HepG2 (cell line): Measurements from ENCODE around the gene DLG2. TPM values are rescaled to one million over a fixed set of nuclear protein-coding genes. Genes with fewer than 3 reads are reported as not detected.

ENCODE experiments used
- ATAC-seq: fragments of 200-7000 bp; cut with Tn5 transposase; 3 replicates; pipeline ENCODE4 v1.9.1; 2020; ENCODE audit warnings: mild to moderate bottlenecking, moderate library complexity
- BruUV-seq: library from RNA; stranded (reverse); fragments of 400-500 nt; replicated peaks from 2 replicates; lab custom pipeline; 2021; lab: Mats Ljungman, UMichigan
- CTCF ChIA-PET: fragments of 300-600 bp; formaldehyde crosslinking; extraction: SDS; loops from one replicate; lab custom pipeline; 2021; ENCODE audit warnings: low total read pairs, inconsistent platforms, low intra/inter-chr PET ratio; lab: Yijun Ruan, JAX
- POLR2A ChIA-PET: fragments of 350-600 bp; sonication (Branson Sonifier 250); formaldehyde crosslinking; loops from one replicate; lab custom pipeline; 2020; ENCODE audit warnings: antibody characterized with exemption, inconsistent platforms; lab: Yijun Ruan, JAX
- DNase-seq: peaks from one replicate; pipeline ENCODE4 v3.0.0-alpha.2; 2015; ENCODE audit warnings: low spot score
- FAIRE-seq: peaks from 3 replicates; lab custom pipeline; 2011; peaks lifted over from hg19 to GRCh38; lab: Jason Lieb, UNC
- H2AFZ ChIP-seq: one replicate; pipeline ENCODE4 v1.6.1; 2011; ENCODE audit warnings: low read length, inconsistent platforms
- H3K27ac ChIP-seq: fragments of 300-600 bp; 3 replicates; pipeline ENCODE4 v1.8.0; 2011; ENCODE audit warnings: mixed run types, mild to moderate bottlenecking, mixed read lengths, low read length, inconsistent platforms; ENCODE audit not compliant: insufficient read depth; ENCODE audit errors: extremely low read length
- H3K27me3 ChIP-seq, 2 experiments: fragments of 200-600 bp in 1 of 2; 2 replicates in 1 of 2; 3 replicates in 1 of 2; pipeline versions ENCODE4 v1.6.0 to v1.8.0; 2011; ENCODE audit warnings: low read length in 2 of 2, mild to moderate bottlenecking in 2 of 2, moderate library complexity in 2 of 2, inconsistent platforms in 1 of 2; ENCODE audit not compliant: insufficient read depth in 2 of 2, control insufficient read depth in 1 of 2
- H3K36me3 ChIP-seq, 2 experiments: fragments of 200-600 bp in 1 of 2; replicated peaks in 1 of 2; 2 replicates in 1 of 2; 3 replicates in 1 of 2; pipeline versions ENCODE4 v1.5.1 to v1.8.0; 2011; ENCODE audit warnings: low read length in 2 of 2, inconsistent platforms in 1 of 2; ENCODE audit not compliant: insufficient read depth in 2 of 2, control insufficient read depth in 1 of 2
- H3K4me1 ChIP-seq: 2 replicates; pipeline ENCODE4 v1.5.1; 2012; ENCODE audit warnings: low read length, inconsistent platforms; ENCODE audit not compliant: insufficient read depth
- H3K4me2 ChIP-seq: 2 replicates; pipeline ENCODE4 v1.6.0; 2011; ENCODE audit warnings: low read depth, low read length, inconsistent platforms
- H3K4me3 ChIP-seq, 3 experiments: fragments of 200-600 bp in 1 of 3; sonication (generic), shearing (Covaris generic) in 1 of 3; replicated peaks in 1 of 3; 2 replicates each; pipeline ENCODE4 v1.5.1; 2011 to 2016; ENCODE audit warnings: low read length in 3 of 3, inconsistent platforms in 2 of 3, low read depth in 2 of 3, mild to moderate bottlenecking in 2 of 3, control low read depth in 1 of 3, mixed read lengths in 1 of 3; ENCODE audit not compliant: insufficient read depth in 1 of 3
- H3K79me2 ChIP-seq: one replicate; pipeline ENCODE4 v1.6.1; 2011; ENCODE audit warnings: low read length, inconsistent platforms; ENCODE audit not compliant: insufficient read depth
- H3K9ac ChIP-seq: 2 replicates; pipeline ENCODE4 v1.6.0; 2011; ENCODE audit warnings: mild to moderate bottlenecking, low read depth, low read length, inconsistent platforms; ENCODE audit not compliant: insufficient read depth
- H3K9me3 ChIP-seq: 2 replicates; pipeline ENCODE4 v1.5.1; 2012; ENCODE audit warnings: mild to moderate bottlenecking, low read length
- H4K20me1 ChIP-seq: 2 replicates; pipeline ENCODE4 v1.6.0; 2011; ENCODE audit warnings: inconsistent platforms, mild to moderate bottlenecking, low read length, moderate library complexity; ENCODE audit not compliant: insufficient read depth
- CBX1 ChIP-seq: IDR thresholded peaks from one replicate; pipeline ENCODE4 v1.6.1; 2016; ENCODE audit warnings: antibody characterized with exemption, low read depth
- HCFC1 ChIP-seq: fragments of 150-350 bp; IDR thresholded peaks from 2 replicates; pipeline ENCODE4 v1.6.1; 2014; ENCODE audit warnings: low read depth, low read length
- HNF4A ChIP-seq: sonication (generic); formaldehyde crosslinking; IDR thresholded peaks from 2 replicates; pipeline ENCODE4 v1.4.0; 2020; ENCODE audit warnings: missing genetic modification reagents
- KAT8 ChIP-seq: IDR thresholded peaks from 2 replicates; pipeline ENCODE4 v1.6.1; 2016; ENCODE audit warnings: missing genetic modification reagents, missing compliant biosample characterization
- LBX2 ChIP-seq: sonication (generic); formaldehyde crosslinking; IDR thresholded peaks from 2 replicates; pipeline ENCODE4 v1.5.0; 2020; ENCODE audit warnings: missing genetic modification reagents, mild to moderate bottlenecking, borderline replicate concordance
- MATR3 ChIP-seq: sonication (generic); formaldehyde crosslinking; IDR thresholded peaks from 2 replicates; pipeline ENCODE4 v1.4.0; 2020; ENCODE audit warnings: missing genetic modification reagents
- MIER3 ChIP-seq: IDR thresholded peaks from 2 replicates; pipeline ENCODE4 v1.6.1; 2016; ENCODE audit warnings: missing compliant biosample characterization, borderline replicate concordance
- PHF8 ChIP-seq: sonication (generic); formaldehyde crosslinking; IDR thresholded peaks from 2 replicates; pipeline ENCODE4 v1.5.0; 2020; ENCODE audit warnings: missing genetic modification reagents
- SMC3 ChIP-seq: IDR thresholded peaks from 2 replicates; pipeline ENCODE4 v1.6.1; 2011; ENCODE audit warnings: low read length, improper control_type of control experiment
- STAT6 ChIP-seq: sonication (generic); formaldehyde crosslinking; IDR thresholded peaks from 2 replicates; pipeline ENCODE4 v1.4.0; 2020; ENCODE audit warnings: missing genetic modification reagents, mild to moderate bottlenecking, borderline replicate concordance
- TBP ChIP-seq: sonication (generic); formaldehyde crosslinking; IDR thresholded peaks from 2 replicates; pipeline ENCODE4 v1.5.0; 2020; ENCODE audit warnings: missing genetic modification reagents
- ZBTB42 ChIP-seq: sonication (generic); formaldehyde crosslinking; IDR thresholded peaks from 2 replicates; pipeline ENCODE4 v1.5.0; 2020; ENCODE audit warnings: mild to moderate bottlenecking, missing genetic modification reagents
- ZNF20 ChIP-seq: sonication (generic); formaldehyde crosslinking; IDR thresholded peaks from 2 replicates; pipeline ENCODE4 v1.4.0; 2020; ENCODE audit warnings: mild to moderate bottlenecking, moderate library complexity, missing genetic modification reagents
- ZNF224 ChIP-seq: sonication (generic); formaldehyde crosslinking; IDR thresholded peaks from 2 replicates; pipeline ENCODE4 v1.5.0; 2020; ENCODE audit warnings: mild to moderate bottlenecking, missing genetic modification reagents
- ZNF331 ChIP-seq: sonication (generic); formaldehyde crosslinking; IDR thresholded peaks from 2 replicates; pipeline ENCODE4 v1.4.0; 2020; ENCODE audit warnings: missing genetic modification reagents
- ZNF451 ChIP-seq: sonication (generic); formaldehyde crosslinking; IDR thresholded peaks from 2 replicates; pipeline ENCODE4 v1.5.0; 2020; ENCODE audit warnings: mild to moderate bottlenecking, missing genetic modification reagents
- ZNF503 ChIP-seq: sonication (generic); formaldehyde crosslinking; IDR thresholded peaks from 2 replicates; pipeline ENCODE4 v1.4.0; 2020; ENCODE audit warnings: missing genetic modification reagents
- WGBS: methylation state at CpG from one replicate; pipeline ENCODE4 v1.1.6; 2017; ENCODE audit warnings: low lambda C conversion rate; 5-methylcytosine and 5-hydroxymethylcytosine counted together
- in situ Hi-C: cut with HindIII; loops from 2 replicates; pipeline ENCODE4 v1.10.0; 2017; ENCODE audit warnings: low pct_unique_long_range_greater_than_20kb; ENCODE audit not compliant: extremely low pct_ligation_motif_present
- intact Hi-C: fragments of 100-400 bp; cut with micrococcal nuclease; formaldehyde crosslinking; loops from one replicate; pipeline ENCODE4 v1.10.0; 2022; ENCODE audit not compliant: unreplicated experiment
- polyA plus RNA-seq, 8 experiments: library from polyadenylated mRNA; depleted of rRNA in 3 of 8; stranded (reverse) in 7 of 8; unstranded in 1 of 8; fragments of >200 nt; fragmentation: Illumina TruSeq in 4 of 8; extraction: Trizol in 4 of 8; gene quantifications; 2 replicates each; pipeline versions ENCODE4 v1.2.1 to v1.2.3, GENCODE V29; 2011 to 2016; ENCODE audit warnings: low read depth in 4 of 8, missing spikeins in 1 of 8, mixed read lengths in 1 of 8; ENCODE audit not compliant: insufficient read depth in 1 of 8
- total RNA-seq, 5 experiments: library from RNA; depleted of rRNA; stranded (reverse); fragments of >200 nt; fragmentation: Illumina TruSeq; extraction: Trizol; gene quantifications; 2 replicates each; pipeline ENCODE4 v1.2.3, GENCODE V29; 2016; ENCODE audit warnings: low read depth in 1 of 5

The DLG2 gene
- total and polyA plus RNA-seq, 2 of the 13 experiments (the other 11 are each of a cell fraction or from before 2014, with no cell fraction given): 0.46 to 1.0 TPM

DNA sequence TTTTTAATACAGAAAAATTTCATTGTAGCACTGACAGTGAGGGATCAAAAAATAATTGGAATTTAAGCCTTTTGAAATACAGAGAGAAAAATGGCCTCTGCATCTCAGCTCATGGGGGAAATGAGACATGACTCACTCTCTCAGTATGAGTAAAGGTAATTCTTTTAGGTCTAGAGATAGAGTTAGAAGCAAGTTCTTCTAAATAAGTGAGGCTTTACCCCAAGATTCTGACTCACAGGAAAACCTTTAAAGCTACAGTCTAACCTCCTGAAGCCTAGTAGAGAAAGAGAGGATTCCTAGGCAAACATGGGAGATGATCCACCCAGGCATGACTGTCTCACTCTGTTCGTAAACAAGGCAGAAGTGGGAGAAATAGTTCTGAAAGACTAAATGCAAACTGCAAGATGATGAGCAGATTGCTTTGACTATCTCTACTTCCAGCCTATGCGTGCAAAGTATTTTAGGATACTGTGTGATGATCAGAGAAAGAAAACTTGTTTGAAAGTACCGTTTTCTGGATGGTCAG, 1337.7 kb downstream of the DLG2 start:
- no peak overlapping the region for H3K4me3 ChIP-seq
- H3K79me2 ChIP-seq: no peaks in the 10 kb centered on the region
- H3K4me1 ChIP-seq: no peaks in the 10 kb centered on the region
- no peak overlapping the region for H3K4me2 ChIP-seq
- H3K9ac ChIP-seq: no peak overlapping the region
- WGBS: 14% methylated on average over 3 of the region's 3 CpGs
- ChIA-PET CTCF (no interaction called here), POLR2A (no interaction called here)
- no peak for FAIRE-seq
- no peaks in the 10 kb centered on the region for H3K9me3 ChIP-seq
- H2AFZ ChIP-seq: no peak overlapping the region
- H4K20me1 ChIP-seq: no peaks in the 10 kb centered on the region
- no peak for DNase-seq
- TF ChIP-seq PHF8 (no peak), HCFC1 (no peak), MATR3 (CRISPR knock-in tag) (no peak), HNF4A (no peak), ZNF451 (CRISPR knock-in tag) (no peak), TBP (CRISPR knock-in tag) (no peak), ZNF20 (CRISPR knock-in tag) (no peak), MIER3 (CRISPR knock-in tag) (no peak)
- no peak overlapping the region for H3K27ac ChIP-seq
- no peaks in the 10 kb centered on the region for H3K36me3 ChIP-seq
- no TSS peak for BruUV-seq
- H3K27me3 ChIP-seq: no peaks in the 10 kb centered on the region
- in situ Hi-C loops: no loop called here
- ATAC-seq: no peak
- intact Hi-C loops: no loop called here

GRCh38 chr11:84273541-84273940, 1353.6 kb downstream of the DLG2 start:
- DNase-seq: no peak
- no peak for FAIRE-seq
- 1% methylated on average over 2 of the region's 2 CpGs for WGBS
- Histone ChIP-seq H3K4me2 (no peak overlapping the region), H3K36me3 (no peaks in the 10 kb centered on the region), H3K79me2 (no peaks in the 10 kb centered on the region), H3K4me3 (no peak overlapping the region), H3K9ac (no peak overlapping the region), H3K4me1 (no peaks in the 10 kb centered on the region), H3K9me3 (no peaks in the 10 kb centered on the region), H2AFZ (no peak overlapping the region), H4K20me1 (no peaks in the 10 kb centered on the region), H3K27me3 (no peaks in the 10 kb centered on the region), H3K27ac (no peak overlapping the region)
- ChIA-PET CTCF (no interaction called here), POLR2A (no interaction called here)
- no peak for ATAC-seq
- intact Hi-C loops: no loop called here
- BruUV-seq: no TSS peak
- in situ Hi-C loops: no loop called here
- no peak for TF ChIP-seq ZNF331
- TF ChIP-seq ZNF224 (CRISPR knock-in tag): no peak
- TF ChIP-seq ZBTB42 (CRISPR knock-in tag): no peak
- TF ChIP-seq KAT8 (CRISPR knock-in tag): no peak
- no peak for TF ChIP-seq STAT6 (CRISPR knock-in tag)
- no peak for TF ChIP-seq SMC3
- no peak for TF ChIP-seq CBX1
- no peak for TF ChIP-seq LBX2
- TF ChIP-seq ZNF503 (CRISPR knock-in tag): no peak
